Ascending aorta (tissue), 2 donors: ENCODE results near the gene PPP1R37. TPM values are rescaled to one million over a fixed set of nuclear protein-coding genes. Genes with fewer than 3 reads are reported as not detected.

ENCODE experiments used
- DNase-seq, 2 donors: peaks; one replicate each; pipeline ENCODE4 v3.0.0-alpha.2; 2019; ENCODE audit warnings: low spot score in 2 of 2
- H3K27ac ChIP-seq, 2 donors: fragments of 200-600 bp; sonication (generic); one replicate each; pipeline ENCODE4 v1.5.1; 2016 to 2017; ENCODE audit warnings: mild to moderate bottlenecking in 1 of 2
- H3K27me3 ChIP-seq: fragments of 200-600 bp; sonication (generic); one replicate; pipeline ENCODE4 v1.5.1; 2017
- H3K36me3 ChIP-seq, 2 donors: fragments of 200-600 bp; sonication (generic); one replicate each; pipeline ENCODE4 v1.5.1; 2016
- H3K4me1 ChIP-seq, 2 donors: fragments of 200-600 bp; sonication (generic); one replicate each; pipeline ENCODE4 v1.5.1; 2016 to 2017; ENCODE audit warnings: mild to moderate bottlenecking in 1 of 2
- H3K4me3 ChIP-seq, 2 donors: fragments of 200-600 bp; sonication (generic); one replicate each; pipeline ENCODE4 v1.5.1; 2016 to 2017; ENCODE audit warnings: mild to moderate bottlenecking in 1 of 2
- H3K9me3 ChIP-seq, 2 donors: fragments of 200-600 bp; sonication (generic); one replicate each; pipeline ENCODE4 v1.5.1; 2016
- CTCF ChIP-seq, 3 experiments: fragments of 200-600 bp in 2 of 3; fragments of 450-650 bp in 1 of 3; sonication (generic) in 2 of 3; IDR thresholded peaks; one replicate each; pipeline ENCODE4 v1.5.1; 2016 to 2019; ENCODE audit warnings: antibody characterized with exemption in 3 of 3, mild to moderate bottlenecking in 1 of 3, moderate library complexity in 1 of 3
- intact Hi-C: fragments of 100-400 bp; cut with DNase I; formaldehyde crosslinking; loops from one replicate; pipeline ENCODE4 v1.15.1; 2023
- total RNA-seq: library from RNA; depleted of rRNA; stranded (reverse); fragments of >200 nt; gene quantifications from one replicate; pipeline ENCODE4 v1.1.0, GENCODE V29; 2016

PPP1R37 gene
- total RNA-seq, 1 donor from 2014 or later = 17.6 TPM

- intact Hi-C loops = no loop called here
- no peaks in the 10 kb centered on the region for H3K4me1 ChIP-seq
- no peak overlapping the region for H3K27ac ChIP-seq
- H3K36me3 ChIP-seq = peaks cover 0 to 3% of the 10 kb centered on the region in 2 donors
- no peak for TF ChIP-seq CTCF (IDR thresholded peaks at IDR 0.05)
- no peaks in the 10 kb centered on the region for H3K9me3 ChIP-seq
- no peak for DNase-seq
- no peaks in the 10 kb centered on the region for H3K27me3 ChIP-seq
- no peak overlapping the region for H3K4me3 ChIP-seq
These were observed 102.8 kb downstream of the PPP1R37 start for GRCh38 chr19:45195764-45196163.

Other genes starting within 250 kb of the PPP1R37 start
- gene NECTIN2, start 246.9 kb upstream of the PPP1R37 start, total RNA-seq = 125 TPM
- 25.5 TPM for gene TOMM40, start 201.9 kb upstream of the PPP1R37 start, total RNA-seq
- gene APOE, start 187.4 kb upstream of the PPP1R37 start, total RNA-seq = 436 TPM
- gene APOC1, start 178.6 kb upstream of the PPP1R37 start, total RNA-seq = 17.0 TPM
- gene APOC4, start 150.9 kb upstream of the PPP1R37 start, total RNA-seq = not detected
- gene APOC2, start 147.1 kb upstream of the PPP1R37 start, total RNA-seq = not detected
- 65.2 TPM for gene CLPTM1, start 137.8 kb upstream of the PPP1R37 start, total RNA-seq
- gene RELB, start 91.7 kb upstream of the PPP1R37 start, total RNA-seq = 8.7 TPM
- 103 TPM for gene CLASRP, start 54.1 kb upstream of the PPP1R37 start, total RNA-seq
- not detected for gene ZNF296, start 16.7 kb upstream of the PPP1R37 start, total RNA-seq
- gene GEMIN7, start 13.9 kb upstream of the PPP1R37 start, total RNA-seq = 48.2 TPM
- gene NKPD1, start 67.8 kb downstream of the PPP1R37 start, total RNA-seq = not detected
- 18.3 TPM for gene TRAPPC6A, start 85.1 kb downstream of the PPP1R37 start, total RNA-seq
- gene BLOC1S3, start 85.6 kb downstream of the PPP1R37 start, total RNA-seq = 0.32 TPM
- 33.5 TPM for gene EXOC3L2, start 152.2 kb downstream of the PPP1R37 start, total RNA-seq
- 22.8 TPM for gene MARK4, start 158.1 kb downstream of the PPP1R37 start, total RNA-seq
- not detected for gene CKM, start 229.7 kb downstream of the PPP1R37 start, total RNA-seq
- gene KLC3, start 247.6 kb downstream of the PPP1R37 start, total RNA-seq = not detected